Peyer's patch (tissue), 4 donors: Measurements from ENCODE around the gene TTLL10. TPM values are rescaled to one million over a fixed set of nuclear protein-coding genes. Genes with fewer than 3 reads are reported as not detected.
A peak's percentile ranks its signal among the peaks of the same experiment; 100 is the strongest.
"Not testable (repeated sequence)": the region's sequence is repeated elsewhere in the genome, so short reads cannot be mapped to it uniquely, and the experiment has no call there.

Source experiments
- DNase-seq, 3 donors: peaks; one replicate each; pipeline ENCODE4 v3.0.0-alpha.2; 2017 to 2019
- H3K27ac ChIP-seq, 4 donors: fragments of 200-600 bp; sonication (generic); one replicate each; pipeline ENCODE4 v1.5.1; 2016 to 2019
- H3K27me3 ChIP-seq, 2 donors: fragments of 200-600 bp; sonication (generic); one replicate each; pipeline ENCODE4 v1.5.1; 2019
- H3K36me3 ChIP-seq, 3 donors: fragments of 200-600 bp; sonication (generic); one replicate each; pipeline ENCODE4 v1.5.1; 2016 to 2019
- H3K4me1 ChIP-seq, 4 donors: fragments of 200-600 bp; sonication (generic); one replicate each; pipeline ENCODE4 v1.5.1; 2016 to 2019
- H3K4me3 ChIP-seq, 4 donors: fragments of 200-600 bp; sonication (generic); 1 replicate in 3 of 4; 2 replicates in 1 of 4; pipeline ENCODE4 v1.5.1; 2016 to 2019; ENCODE audit warnings: mild to moderate bottlenecking in 1 of 4
- H3K9me3 ChIP-seq, 4 donors: fragments of 200-600 bp; sonication (generic); one replicate each; pipeline ENCODE4 v1.5.1; 2016 to 2019; ENCODE audit warnings: mild to moderate bottlenecking in 1 of 4
- CTCF ChIP-seq, 6 experiments: fragments of 450-650 bp in 4 of 6; fragments of 200-600 bp in 2 of 6; sonication (generic) in 1 of 6; IDR thresholded peaks; one replicate each; pipeline ENCODE4 v1.5.1; 2017 to 2019; ENCODE audit warnings: antibody characterized with exemption in 6 of 6, mild to moderate bottlenecking in 3 of 6, moderate library complexity in 1 of 6
- POLR2A ChIP-seq, 2 donors: fragments of 450-650 bp; IDR thresholded peaks; one replicate each; pipeline ENCODE4 v1.5.1; 2017; ENCODE audit warnings: antibody characterized with exemption in 2 of 2, mild to moderate bottlenecking in 2 of 2, moderate library complexity in 2 of 2
- total RNA-seq, 4 donors: library from RNA; depleted of rRNA; stranded (reverse); fragments of >200 nt; gene quantifications; one replicate each; pipeline ENCODE4 v1.1.0, GENCODE V29; 2016

TTLL10 gene
- total RNA-seq, 4 donors from 2014 or later, result 1.6 to 3.6 (median 1.8) TPM; not detected in 1

GRCh38 chr1:1151306-1151705, 22.4 kb upstream of the TTLL10 start:
- Histone ChIP-seq H3K36me3 (no peaks in the 10 kb centered on the region), H3K27ac (no peak overlapping the region), H3K4me3 (no peak overlapping the region), H3K4me1 (peaks cover 0 to 18% (median 3%) of the 10 kb centered on the region in 4 donors), H3K27me3 (no peaks in the 10 kb centered on the region), H3K9me3 (peaks cover 0 to 3% (median 0%) of the 10 kb centered on the region in 4 donors)
- TF ChIP-seq POLR2A (IDR thresholded peaks at IDR 0.05) (no peak), CTCF (IDR thresholded peaks at IDR 0.05) (no peak)
- DNase-seq, result no peak

- not testable (repeated sequence) for H3K27me3 ChIP-seq, H3K9me3 ChIP-seq, H3K36me3 ChIP-seq, DNase-seq, H3K4me3 ChIP-seq, H3K27ac ChIP-seq
- peaks cover 0 to 25% (median 3%) of the 10 kb centered on the region in 4 donors for H3K4me1 ChIP-seq
Observed at GRCh38 chr1:1152431-1152830, 21.2 kb upstream of the TTLL10 start.

GRCh38 chr1:1153215-1153614, 20.5 kb upstream of the TTLL10 start:
- not testable (repeated sequence) for H3K4me3 ChIP-seq, H3K36me3 ChIP-seq, H3K9me3 ChIP-seq, H3K27me3 ChIP-seq, DNase-seq, H3K27ac ChIP-seq
- H3K4me1 ChIP-seq, result peaks cover 1 to 28% (median 4%) of the 10 kb centered on the region in 4 donors

- Histone ChIP-seq H3K4me1 (peaks cover 7 to 35% (median 8%) of the 10 kb centered on the region in 4 donors), H3K4me3 (no peak overlapping the region), H3K36me3 (no peaks in the 10 kb centered on the region), H3K9me3 (peaks cover 0 to 3% (median 0%) of the 10 kb centered on the region in 4 donors), H3K27me3 (no peaks in the 10 kb centered on the region), H3K27ac (no peak overlapping the region)
- TF ChIP-seq CTCF (IDR thresholded peaks at IDR 0.05) (no peak), POLR2A (IDR thresholded peaks at IDR 0.05) (no peak)
- DNase-seq, result no peak
Observed at GRCh38 chr1:1153874-1154273, 19.8 kb upstream of the TTLL10 start.

GRCh38 chr1:1155258-1155657, 18.4 kb upstream of the TTLL10 start:
- H3K9me3 ChIP-seq, result peaks cover 0 to 3% (median 0%) of the 10 kb centered on the region in 4 donors
- no peak for DNase-seq
- H3K4me3 ChIP-seq, result no peak overlapping the region
- no peaks in the 10 kb centered on the region for H3K27me3 ChIP-seq
- no peaks in the 10 kb centered on the region for H3K36me3 ChIP-seq
- TF ChIP-seq CTCF (IDR thresholded peaks at IDR 0.05) (no peak), POLR2A (IDR thresholded peaks at IDR 0.05) (no peak)
- no peak overlapping the region for H3K27ac ChIP-seq
- peaks cover 0 to 35% (median 9%) of the 10 kb centered on the region in 4 donors for H3K4me1 ChIP-seq

- no peak for DNase-seq
- Histone ChIP-seq H3K4me3 (no peak overlapping the region), H3K36me3 (no peaks in the 10 kb centered on the region), H3K27ac (peak overlapping the region in 1 of 4 donors; percentile 22), H3K9me3 (peaks cover 0 to 3% (median 0%) of the 10 kb centered on the region in 4 donors), H3K27me3 (no peaks in the 10 kb centered on the region), H3K4me1 (peaks cover 0 to 42% (median 9%) of the 10 kb centered on the region in 4 donors)
- TF ChIP-seq POLR2A (IDR thresholded peaks at IDR 0.05) (no peak), CTCF (IDR thresholded peaks at IDR 0.05) (no peak)
Observed at GRCh38 chr1:1156140-1157032, 17.3 kb upstream of the TTLL10 start.
